ENCODE results near the gene APLP2. TPM values are rescaled to one million over a fixed set of nuclear protein-coding genes. Genes with fewer than 3 reads are reported as not detected.
A peak's percentile ranks its signal among the peaks of the same experiment; 100 is the strongest.

APLP2 gene
- polyA plus RNA-seq, 3 donors: 486 to 622 (median 591) TPM

DNA sequence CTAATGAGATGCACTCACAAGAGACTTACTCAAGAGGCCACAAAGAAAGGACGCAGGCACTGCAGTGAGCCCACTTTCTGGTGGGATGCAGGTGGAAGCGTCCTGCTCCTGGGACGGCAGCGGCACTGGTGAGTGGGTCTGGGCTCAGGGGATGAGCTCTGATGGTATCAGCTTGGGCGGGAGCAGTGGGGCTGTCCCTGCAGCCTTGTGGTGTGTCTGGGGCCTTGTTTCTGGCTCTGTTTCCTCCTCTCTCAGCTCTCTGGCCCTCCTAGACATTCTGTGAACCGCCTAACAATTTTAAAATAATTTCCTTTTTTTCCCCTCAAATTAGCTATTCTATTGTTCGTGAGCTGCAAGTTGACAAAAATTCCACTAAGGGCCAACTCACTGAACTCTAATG lies 81.1 kb downstream of the APLP2 start:
- 97% methylated on average over 4 of the region's 7 CpGs for WGBS (ENCODE audit: insufficient coverage)
- Histone ChIP-seq H3K27ac (ENCODE audit: low read depth in 1 of 2, low read length in 2 of 2) (no peak overlapping the region), H3K9me3 (replicated peaks in 1 of 2; ENCODE audit: control insufficient read depth in 1 of 2, insufficient read depth in 1 of 2, low read length in 2 of 2) (no peaks in the 10 kb centered on the region), H3K79me2 (ENCODE audit: insufficient read depth, low read length) (peaks cover 8% of the 10 kb centered on the region), H3K4me3 (replicated peaks in 1 of 3; ENCODE audit: low read depth in 2 of 3, low read length in 3 of 3) (no peak overlapping the region), H3K27me3 (ENCODE audit: control insufficient read depth in 2 of 2, insufficient read depth in 2 of 2, low read length in 2 of 2) (no peaks in the 10 kb centered on the region), H3K4me1 (ENCODE audit: control insufficient read depth in 1 of 2, insufficient read depth in 2 of 2, low read length in 2 of 2) (peaks cover 50 to 56% of the 10 kb centered on the region in 2 donors), H3K36me3 (replicated peaks in 1 of 2; ENCODE audit: control insufficient read depth in 1 of 2, insufficient read depth in 2 of 2, low read length in 2 of 2) (peaks cover 7 to 23% of the 10 kb centered on the region in 2 donors), H2AFZ (ENCODE audit: insufficient read depth, low read depth, low read length, poor library complexity, severe bottlenecking) (no peak overlapping the region), H3K4me2 (replicated peaks; ENCODE audit: extremely low read depth, low read length, poor library complexity, severe bottlenecking) (no peak overlapping the region), H4K20me1 (ENCODE audit: insufficient read depth, low read length) (peaks cover 8% of the 10 kb centered on the region), H3K9ac (ENCODE audit: insufficient read depth, low read length, poor library complexity, severe bottlenecking) (no peak overlapping the region)
- Mint-ChIP-seq H3K27me3 (ENCODE audit: low read depth in 3 of 3) (peaks cover 2% of the 10 kb centered on the region in 3 donors), H3K9me3 (no peaks in the 10 kb centered on the region), H3K36me3 (peaks cover 23 to 37% of the 10 kb centered on the region in 2 donors), H3K27ac (peak overlapping the region in 2 of 7 donors; percentile 45 to 62), H3K4me1 (peaks cover 58% of the 10 kb centered on the region), H3K4me3 (no peak overlapping the region)
- TF ChIP-seq, protein P1, sequence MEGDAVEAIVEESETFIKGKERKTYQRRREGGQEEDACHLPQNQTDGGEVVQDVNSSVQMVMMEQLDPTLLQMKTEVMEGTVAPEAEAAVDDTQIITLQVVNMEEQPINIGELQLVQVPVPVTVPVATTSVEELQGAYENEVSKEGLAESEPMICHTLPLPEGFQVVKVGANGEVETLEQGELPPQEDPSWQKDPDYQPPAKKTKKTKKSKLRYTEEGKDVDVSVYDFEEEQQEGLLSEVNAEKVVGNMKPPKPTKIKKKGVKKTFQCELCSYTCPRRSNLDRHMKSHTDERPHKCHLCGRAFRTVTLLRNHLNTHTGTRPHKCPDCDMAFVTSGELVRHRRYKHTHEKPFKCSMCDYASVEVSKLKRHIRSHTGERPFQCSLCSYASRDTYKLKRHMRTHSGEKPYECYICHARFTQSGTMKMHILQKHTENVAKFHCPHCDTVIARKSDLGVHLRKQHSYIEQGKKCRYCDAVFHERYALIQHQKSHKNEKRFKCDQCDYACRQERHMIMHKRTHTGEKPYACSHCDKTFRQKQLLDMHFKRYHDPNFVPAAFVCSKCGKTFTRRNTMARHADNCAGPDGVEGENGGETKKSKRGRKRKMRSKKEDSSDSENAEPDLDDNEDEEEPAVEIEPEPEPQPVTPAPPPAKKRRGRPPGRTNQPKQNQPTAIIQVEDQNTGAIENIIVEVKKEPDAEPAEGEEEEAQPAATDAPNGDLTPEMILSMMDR (IDR thresholded peaks at IDR 0.05): no peak
- intact Hi-C loops (cut with micrococcal nuclease): no loop called here
- no peak for DNase-seq

DNA sequence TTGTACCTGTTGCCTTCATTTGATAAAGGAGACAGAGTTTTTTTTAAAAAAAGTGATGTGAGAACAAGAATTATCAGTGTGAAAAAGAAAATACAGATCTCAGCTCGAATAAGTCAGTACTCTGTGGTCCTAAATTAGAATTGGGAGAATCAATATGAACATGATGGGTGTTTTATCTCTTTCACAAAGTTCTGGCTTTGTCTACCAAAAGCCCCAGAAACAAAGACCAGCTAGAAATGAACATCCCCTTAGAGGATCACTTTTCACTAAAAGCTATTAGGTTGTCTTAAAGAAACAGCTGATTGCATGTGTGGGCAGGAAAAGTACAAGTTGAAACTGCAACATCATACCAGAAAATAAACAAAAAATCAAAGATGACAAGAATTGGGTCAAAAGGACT lies 81.5 kb downstream of the APLP2 start:
- no CpG with 5 or more reads among the region's 1 CpG for WGBS (ENCODE audit: insufficient coverage)

More for the DNA sequence above, 81.5 kb downstream of the APLP2 start:
- Histone ChIP-seq H3K9me3 (replicated peaks in 1 of 2; ENCODE audit: control insufficient read depth in 1 of 2, insufficient read depth in 1 of 2, low read length in 2 of 2) (no peaks in the 10 kb centered on the region), H3K4me2 (replicated peaks; ENCODE audit: extremely low read depth, low read length, poor library complexity, severe bottlenecking) (no peak overlapping the region), H3K27ac (ENCODE audit: low read depth in 1 of 2, low read length in 2 of 2) (no peak overlapping the region), H3K79me2 (ENCODE audit: insufficient read depth, low read length) (peaks cover 8% of the 10 kb centered on the region), H2AFZ (ENCODE audit: insufficient read depth, low read depth, low read length, poor library complexity, severe bottlenecking) (no peak overlapping the region), H3K9ac (ENCODE audit: insufficient read depth, low read length, poor library complexity, severe bottlenecking) (no peak overlapping the region), H3K27me3 (ENCODE audit: control insufficient read depth in 2 of 2, insufficient read depth in 2 of 2, low read length in 2 of 2) (no peaks in the 10 kb centered on the region), H3K4me1 (ENCODE audit: control insufficient read depth in 1 of 2, insufficient read depth in 2 of 2, low read length in 2 of 2) (peaks cover 50 to 56% of the 10 kb centered on the region in 2 donors), H4K20me1 (ENCODE audit: insufficient read depth, low read length) (peaks cover 4% of the 10 kb centered on the region), H3K36me3 (replicated peaks in 1 of 2; ENCODE audit: control insufficient read depth in 1 of 2, insufficient read depth in 2 of 2, low read length in 2 of 2) (peaks cover 7 to 23% of the 10 kb centered on the region in 2 donors), H3K4me3 (replicated peaks in 1 of 3; ENCODE audit: low read depth in 2 of 3, low read length in 3 of 3) (no peak overlapping the region)
- Mint-ChIP-seq H3K4me3 (no peak overlapping the region), H3K4me1 (peaks cover 58% of the 10 kb centered on the region), H3K36me3 (peaks cover 22 to 33% of the 10 kb centered on the region in 2 donors), H3K27me3 (ENCODE audit: low read depth in 3 of 3) (peaks cover 2% of the 10 kb centered on the region in 3 donors), H3K27ac (no peak overlapping the region), H3K9me3 (no peaks in the 10 kb centered on the region)
- TF ChIP-seq, protein P1 (IDR thresholded peaks at IDR 0.05): no peak
- no peak for DNase-seq
- intact Hi-C loops (cut with micrococcal nuclease): no loop called here
